GM19452 (cell line): ENCODE measurements around the gene SAXO1.
A peak's percentile ranks its signal among the peaks of the same experiment; 100 is the strongest.
"Not testable (repeated sequence)": the region's sequence is repeated elsewhere in the genome, so short reads cannot be mapped to it uniquely, and the experiment has no call there.

Experiments
- ATAC-seq: cut with Tn5 transposase; IDR thresholded peaks from one replicate; pipeline ENCODE4 v1.9.1; 2021; ENCODE audit not compliant: unreplicated experiment

Gene SAXO1, protein sequence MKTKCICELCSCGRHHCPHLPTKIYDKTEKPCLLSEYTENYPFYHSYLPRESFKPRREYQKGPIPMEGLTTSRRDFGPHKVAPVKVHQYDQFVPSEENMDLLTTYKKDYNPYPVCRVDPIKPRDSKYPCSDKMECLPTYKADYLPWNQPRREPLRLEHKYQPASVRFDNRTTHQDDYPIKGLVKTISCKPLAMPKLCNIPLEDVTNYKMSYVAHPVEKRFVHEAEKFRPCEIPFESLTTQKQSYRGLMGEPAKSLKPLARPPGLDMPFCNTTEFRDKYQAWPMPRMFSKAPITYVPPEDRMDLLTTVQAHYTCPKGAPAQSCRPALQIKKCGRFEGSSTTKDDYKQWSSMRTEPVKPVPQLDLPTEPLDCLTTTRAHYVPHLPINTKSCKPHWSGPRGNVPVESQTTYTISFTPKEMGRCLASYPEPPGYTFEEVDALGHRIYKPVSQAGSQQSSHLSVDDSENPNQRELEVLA

DNA sequence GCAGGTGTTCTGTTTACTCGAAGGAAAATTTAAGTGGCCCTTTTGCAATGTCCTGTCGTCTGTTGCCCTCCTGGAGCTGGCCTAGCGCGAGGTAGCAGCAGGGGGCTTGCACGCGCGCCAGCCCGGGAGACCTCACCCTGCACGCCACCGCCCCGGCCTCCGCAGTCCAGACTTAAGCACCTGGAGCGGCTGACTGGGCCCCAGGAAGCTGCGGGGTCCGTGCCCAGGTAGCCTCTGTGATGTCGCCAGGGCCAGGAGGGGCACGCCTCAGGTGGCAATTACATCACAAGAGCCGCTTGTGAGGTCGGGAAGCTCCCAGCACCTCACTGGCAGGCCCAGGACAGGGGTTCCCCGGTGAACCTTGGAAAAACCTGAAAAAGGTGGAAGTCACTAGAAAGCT, at the start of gene SAXO1:
Gene SAXO1, minus strand, starts transcription at position 195 of the 400 bp plus-strand sequence. CDS start 301 bp downstream, outside the sequence.
- no peak for ATAC-seq

DNA sequence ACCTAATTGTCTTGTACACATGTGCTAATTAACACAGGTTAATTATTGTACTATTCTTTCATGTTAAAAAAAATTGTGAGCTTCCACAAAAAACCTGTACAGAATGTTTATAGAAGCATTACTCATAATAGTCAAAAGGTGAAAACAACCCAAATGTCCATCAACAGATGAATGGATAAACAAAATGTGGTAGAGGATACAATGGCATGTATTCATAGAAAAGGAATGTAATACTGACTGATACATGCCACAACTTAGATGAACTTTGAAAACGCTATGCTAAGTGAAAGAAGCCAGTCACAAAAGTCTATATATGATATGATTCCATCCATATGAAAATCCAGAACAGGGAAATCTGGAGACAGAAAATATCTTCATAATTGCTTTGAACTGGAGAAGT, 41.8 kb upstream of the SAXO1 start:
- no peak for ATAC-seq

DNA sequence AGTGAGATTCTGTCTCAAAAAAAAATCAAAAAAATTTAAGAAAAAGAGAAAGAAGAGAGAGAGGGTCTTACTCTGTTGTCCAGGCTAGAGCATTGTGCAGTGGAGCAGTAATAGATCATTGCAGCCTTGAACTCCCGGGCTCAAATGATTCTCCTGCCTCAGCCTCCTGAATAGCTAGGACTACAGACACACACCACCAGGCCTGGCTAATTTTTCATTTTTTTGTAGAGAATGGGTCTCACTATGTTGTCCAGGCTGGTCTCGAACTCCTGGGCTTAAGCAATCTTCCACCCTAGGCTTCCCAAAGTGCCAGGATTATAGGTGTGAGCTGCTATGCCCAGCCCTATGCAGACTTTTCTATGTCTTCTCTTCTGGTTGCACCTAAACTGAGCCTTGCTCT, 41.2 kb upstream of the SAXO1 start:
- ATAC-seq = no peak

DNA sequence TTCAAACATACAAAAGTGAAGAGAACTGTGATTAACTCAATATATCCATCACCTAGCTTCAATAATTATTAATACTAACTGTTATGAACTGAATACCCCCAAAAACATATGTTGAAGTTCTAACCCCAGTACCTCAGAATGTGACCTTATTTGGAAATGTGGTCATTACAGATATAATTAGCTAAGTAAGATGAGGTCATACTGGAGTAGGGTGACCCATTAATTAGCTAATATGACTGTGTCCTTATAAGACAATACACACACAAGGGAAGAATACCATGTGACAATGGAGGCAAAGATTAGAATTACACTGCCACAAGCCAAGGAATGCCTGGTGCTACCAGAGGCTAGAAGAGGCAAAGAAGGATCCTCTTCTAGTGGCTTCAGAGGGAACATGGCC, 24.0 kb upstream of the SAXO1 start:
- no peak for ATAC-seq

DNA sequence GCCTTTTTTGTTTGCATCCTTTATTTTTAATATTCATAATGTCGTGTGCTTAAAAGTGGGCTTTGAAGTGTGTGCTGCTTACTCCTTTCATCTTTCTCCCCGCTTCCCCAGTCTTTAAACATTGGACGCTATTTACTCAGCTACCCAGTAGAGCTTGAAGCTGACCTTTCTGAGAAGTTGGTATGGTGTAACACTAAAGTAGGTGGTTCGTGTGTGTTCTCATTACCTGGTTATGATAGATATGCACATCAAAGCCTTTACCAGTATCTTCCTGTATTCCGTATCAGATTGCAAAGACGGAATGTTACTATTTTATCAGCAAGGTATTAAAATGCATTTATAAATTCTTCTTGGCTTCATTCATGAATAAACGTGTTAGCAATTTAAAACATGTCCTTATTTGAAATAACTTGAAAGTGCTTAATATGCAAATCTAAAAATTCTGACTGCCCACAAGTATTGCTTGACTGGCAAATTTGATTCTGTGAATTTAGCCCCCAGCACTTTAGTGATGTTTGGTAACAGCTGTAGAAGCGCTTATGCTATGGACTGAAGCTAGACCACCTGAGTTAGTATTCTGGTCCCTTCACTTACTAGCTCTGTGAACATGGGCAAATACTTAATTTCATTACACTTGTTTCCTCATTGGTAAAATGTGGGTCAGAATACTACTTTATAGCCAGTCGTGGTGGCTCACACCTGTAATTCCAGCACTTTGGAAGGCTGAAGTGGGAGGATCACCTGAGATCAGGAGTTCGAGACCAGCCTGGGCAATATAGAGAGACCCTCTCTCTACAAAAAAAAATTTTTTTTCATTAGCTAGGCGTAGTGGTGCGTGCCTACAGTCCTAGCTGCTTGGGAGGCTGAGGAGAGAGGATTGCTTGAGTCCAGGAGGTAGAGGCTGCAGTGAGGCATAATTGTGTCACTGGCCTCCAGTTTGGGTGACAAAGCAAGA, 17.9 kb upstream of the SAXO1 start:
- no peak for ATAC-seq

DNA sequence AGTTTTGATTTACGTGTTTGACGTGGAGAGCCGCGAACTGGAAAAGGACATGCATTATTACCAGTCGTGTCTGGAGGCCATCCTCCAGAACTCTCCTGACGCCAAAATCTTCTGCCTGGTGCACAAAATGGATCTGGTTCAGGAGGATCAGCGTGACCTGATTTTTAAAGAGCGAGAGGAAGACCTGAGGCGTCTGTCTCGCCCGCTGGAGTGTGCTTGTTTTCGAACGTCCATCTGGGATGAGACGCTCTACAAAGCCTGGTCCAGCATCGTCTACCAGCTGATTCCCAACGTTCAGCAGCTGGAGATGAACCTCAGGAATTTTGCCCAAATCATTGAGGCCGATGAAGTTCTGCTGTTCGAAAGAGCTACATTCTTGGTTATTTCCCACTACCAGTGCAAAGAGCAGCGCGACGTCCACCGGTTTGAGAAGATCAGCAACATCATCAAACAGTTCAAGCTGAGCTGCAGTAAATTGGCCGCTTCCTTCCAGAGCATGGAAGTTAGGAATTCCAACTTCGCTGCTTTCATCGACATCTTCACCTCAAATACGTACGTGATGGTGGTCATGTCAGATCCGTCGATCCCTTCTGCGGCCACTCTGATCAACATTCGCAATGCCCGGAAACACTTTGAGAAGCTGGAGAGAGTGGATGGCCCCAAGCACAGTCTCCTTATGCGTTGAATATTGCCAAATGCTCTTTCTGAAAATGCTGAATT, 17.1 kb upstream of the SAXO1 start:
- no peak for ATAC-seq

DNA sequence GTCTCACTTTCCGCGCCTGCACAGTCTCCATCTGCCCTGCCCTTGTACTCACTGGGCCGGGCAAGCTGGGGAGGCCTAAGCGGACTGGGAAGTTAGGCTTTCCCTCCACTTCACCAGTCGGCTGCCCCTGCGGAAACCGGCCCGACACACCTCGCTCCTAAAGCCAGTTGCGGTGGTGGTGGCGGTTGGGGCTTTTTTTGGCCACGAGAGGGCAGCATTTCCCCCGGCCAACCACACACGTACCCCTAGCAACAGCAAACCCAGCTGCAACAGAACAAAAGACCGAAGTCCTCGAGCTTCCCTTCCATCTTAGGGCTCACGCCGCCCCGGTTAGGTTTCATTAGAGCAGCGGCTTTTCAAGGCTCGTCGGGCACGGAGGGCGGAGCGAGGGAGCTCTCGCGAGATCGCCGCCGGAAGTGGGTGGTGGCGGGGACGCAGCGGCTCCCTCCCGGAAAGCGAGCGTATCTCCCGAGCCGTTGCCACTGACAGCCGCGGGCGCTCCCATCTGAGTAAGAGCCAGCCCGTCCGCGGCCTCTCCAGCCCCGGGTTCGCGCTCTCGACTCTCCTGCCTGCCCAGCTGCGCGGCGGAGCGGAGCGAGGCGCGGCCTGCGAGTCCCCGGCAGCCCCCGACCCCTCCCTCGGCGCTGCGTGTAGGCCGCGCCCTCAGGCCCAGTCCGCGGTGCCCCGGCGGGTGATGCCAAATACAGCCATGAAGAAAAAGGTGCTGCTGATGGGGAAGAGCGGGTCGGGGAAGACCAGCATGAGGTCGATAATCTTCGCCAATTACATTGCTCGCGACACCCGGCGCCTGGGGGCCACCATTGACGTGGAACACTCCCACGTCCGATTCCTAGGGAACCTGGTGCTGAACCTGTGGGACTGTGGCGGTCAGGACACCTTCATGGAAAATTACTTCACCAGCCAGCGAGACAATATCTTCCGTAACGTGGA, 16.2 kb upstream of the SAXO1 start, which contains the start of gene RRAGA:
Gene RRAGA, plus strand, starts transcription at position 462 of the 951 bp plus-strand sequence. Its CDS starts 233 bp downstream, at position 695.
- peak; percentile 90 for ATAC-seq

DNA sequence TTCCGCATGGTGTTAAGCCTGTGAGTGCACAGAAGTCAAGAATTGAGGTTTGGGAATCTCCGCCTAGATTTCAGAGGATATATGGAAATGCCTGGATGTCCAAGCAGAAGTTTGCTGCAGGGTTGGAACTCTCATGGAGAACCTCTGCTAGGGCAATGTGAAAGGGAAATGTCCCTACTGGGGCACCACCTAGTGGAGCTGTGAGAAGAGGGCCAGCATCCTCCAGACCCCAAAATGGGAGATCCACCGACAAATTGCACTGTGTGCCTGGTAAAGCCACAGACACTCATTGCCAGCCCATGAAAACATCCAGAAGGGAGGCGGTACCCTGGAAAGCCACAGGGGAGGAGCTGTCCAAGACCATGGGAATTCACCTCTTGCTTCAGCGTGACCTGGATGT, 3.6 kb upstream of the SAXO1 start:
- ATAC-seq = no peak

DNA sequence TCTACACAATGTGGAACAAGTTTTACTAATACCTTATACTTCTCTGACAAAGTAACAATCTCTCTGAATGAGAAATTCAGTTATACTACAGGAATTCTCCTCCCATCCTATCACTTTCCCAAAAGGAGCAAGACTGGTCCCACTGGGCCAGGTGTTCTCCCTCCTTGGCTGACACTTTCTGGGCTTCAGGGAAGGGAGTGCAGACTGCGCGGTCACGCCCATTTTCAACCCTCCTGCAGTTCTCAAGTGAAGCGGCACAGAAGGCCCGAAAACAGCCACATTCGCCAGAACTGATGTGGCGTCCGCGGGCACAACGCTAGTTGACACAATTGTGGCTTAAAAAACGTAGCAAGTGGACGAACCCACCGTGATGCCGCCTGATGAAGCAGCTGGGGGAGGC, 603 bp downstream of the SAXO1 start:
- no peak for ATAC-seq

DNA sequence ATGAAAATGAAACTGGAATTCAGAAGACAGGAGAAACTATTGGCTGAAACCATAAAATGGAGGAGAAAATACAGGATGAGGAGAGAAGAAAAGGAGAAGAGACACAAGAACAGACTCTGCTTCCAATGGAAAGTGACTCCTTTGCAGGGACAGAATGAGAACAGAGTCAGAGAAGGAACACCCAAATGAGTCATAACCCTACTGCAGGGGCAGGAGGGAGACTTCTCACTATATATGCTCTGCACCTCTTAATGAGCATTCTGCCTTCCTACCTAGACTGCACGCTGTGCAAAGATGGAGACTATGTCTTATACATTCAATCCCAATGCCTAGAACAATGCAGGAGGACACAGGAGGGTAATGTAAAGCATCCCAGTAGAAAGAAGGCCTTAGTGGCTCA, 2.1 kb downstream of the SAXO1 start:
- ATAC-seq = peak; percentile 49

DNA sequence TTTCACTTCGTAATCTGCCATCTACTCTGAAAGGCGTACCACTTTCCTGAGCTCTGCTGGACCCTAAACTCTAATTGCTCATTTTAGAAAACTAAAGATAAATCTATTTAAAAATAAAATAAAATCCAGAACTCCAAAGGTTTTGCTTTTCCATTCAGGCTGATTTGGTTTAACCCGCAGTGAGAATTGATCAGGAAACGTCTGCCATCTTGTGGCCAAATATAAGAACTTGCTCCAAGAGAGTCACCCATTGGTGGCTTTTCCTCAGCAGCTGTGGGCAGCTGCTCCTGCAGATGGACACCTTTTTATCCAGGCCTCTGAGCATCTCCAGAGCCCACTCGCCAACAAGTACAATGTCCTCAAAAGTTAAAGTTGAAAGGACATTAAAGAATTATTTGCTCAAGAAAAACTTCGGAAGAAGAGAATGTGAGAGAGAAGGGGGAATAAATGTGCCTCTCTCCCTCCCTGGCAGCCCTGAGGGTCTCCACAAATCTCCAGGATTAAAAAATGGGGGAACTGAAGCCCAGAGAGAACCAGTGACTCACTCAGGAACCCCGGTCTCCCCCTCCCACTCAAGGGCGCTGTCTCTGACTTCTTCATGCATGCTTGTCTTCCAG, 4.1 kb downstream of the SAXO1 start:
- ATAC-seq = peak; percentile 65

DNA sequence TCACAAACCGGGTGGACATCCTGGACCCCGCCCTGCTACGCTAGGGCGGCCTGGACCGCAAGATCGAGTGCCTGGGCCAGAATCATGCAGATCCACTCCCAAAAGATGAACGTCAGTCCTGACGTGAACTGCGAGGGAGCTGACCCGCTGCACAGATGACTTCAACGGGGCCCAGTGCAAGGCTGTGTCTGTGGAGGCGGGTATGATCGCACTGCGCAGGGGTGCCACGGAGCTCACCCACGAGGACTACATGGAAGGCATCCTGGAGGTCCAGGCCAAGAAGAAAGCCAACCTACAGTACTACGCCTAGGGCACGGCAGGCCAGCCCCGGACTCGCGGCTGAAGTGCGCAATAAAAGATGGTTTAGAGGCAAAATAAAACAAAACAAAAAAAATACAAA, 5.2 kb downstream of the SAXO1 start:
- no peak for ATAC-seq

DNA sequence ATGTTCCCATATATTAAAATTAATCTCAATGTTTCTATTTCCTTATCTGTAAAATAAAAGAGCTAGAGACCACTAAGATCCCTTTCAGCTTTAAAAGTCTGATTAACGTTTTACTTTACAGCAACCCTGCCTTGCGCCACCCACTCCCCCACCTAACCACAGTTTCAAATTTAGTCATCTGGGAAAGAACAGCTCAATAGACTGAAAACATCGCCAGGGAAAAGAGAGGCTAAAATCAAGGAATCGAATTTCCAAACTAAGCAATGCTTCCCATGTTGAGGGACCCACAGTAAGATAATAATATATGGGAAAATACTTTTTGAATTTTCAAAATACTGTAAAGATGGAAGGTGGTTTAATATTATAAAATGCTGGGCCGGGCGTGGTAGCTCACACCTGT, 6.6 kb downstream of the SAXO1 start:
- no peak for ATAC-seq

DNA sequence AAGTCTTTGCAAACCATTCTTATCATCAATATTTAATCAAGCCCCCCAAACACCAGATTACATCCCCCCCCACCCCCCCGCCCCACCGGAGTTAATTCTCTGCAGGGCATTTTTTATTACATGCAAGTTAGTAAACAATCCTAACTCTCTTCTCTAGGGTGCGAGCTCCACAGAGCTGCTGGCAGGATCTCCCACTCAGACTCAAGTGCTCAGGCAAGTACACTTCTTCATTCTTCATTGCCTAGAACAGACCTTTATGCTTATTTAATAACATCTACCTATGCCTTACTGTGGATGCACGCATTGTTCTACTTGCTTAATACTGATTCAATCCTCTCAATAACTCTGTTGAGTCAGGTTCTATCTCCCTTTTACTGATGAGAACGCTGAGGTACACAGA, 9.9 kb downstream of the SAXO1 start:
- ATAC-seq = no peak

DNA sequence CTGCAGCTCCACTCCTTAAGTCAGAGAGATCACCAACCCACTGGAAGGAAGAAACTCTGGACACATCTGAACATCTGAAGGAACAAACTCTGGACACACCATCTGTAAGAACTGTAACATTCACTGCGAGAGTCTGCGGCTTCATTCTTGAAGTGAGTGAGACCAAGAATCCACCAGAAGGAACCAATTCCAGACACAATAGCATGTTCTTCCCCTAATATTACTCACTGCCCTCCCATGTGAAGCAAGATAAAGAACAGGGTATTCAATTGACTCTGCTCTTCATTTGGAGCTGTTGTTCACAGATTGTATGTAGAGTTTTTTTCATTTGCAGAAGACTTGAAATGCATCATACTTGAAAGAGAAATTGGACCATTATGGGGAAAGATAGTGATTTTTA, 10.8 kb downstream of the SAXO1 start:
- ATAC-seq = no peak

DNA sequence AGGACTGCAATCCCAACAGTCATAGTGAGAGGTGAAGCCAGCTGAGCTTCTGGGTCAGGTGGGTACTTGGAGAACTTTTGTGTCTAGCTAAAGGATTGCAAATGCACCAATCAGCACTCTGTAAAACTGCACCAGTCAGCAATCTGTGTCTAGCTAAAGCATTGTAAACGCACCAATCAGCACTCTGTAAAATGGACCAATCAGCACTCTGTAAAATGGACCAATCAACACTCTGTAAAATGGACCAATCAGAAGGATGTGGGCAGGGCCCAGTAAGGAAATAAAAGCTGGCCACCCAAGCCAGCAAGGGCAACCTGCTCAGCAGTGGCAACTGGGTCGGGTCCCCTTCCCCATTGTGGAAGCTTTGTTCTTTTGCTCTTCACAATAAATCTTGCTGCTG, 11.4 kb downstream of the SAXO1 start:
- ATAC-seq = not testable (repeated sequence)

DNA sequence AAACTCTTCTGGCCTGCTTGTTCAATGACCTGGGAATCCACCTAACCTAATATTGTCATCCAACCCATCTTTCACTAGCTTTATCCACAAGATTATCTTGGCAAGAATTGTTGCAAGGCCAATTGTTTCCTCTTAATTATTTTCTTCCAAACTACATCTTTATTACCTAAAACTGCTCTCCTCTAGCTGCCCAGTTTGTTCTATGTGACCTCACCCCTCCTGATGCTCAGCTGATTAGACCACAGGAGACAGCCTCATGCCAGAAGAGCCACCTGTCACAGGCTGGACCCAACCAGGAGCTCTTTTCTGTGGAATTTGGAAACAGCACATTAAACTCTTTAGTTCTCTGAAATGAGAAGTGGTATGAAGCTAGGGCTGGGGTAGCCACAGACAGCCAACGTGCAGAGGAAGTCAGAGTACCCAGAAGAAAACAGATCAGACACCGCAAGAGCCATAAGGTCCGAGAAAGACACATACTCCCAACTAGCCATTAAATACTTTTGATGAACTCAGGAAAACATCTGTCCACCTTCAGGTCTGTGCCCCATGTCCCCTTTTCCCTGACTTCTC, 12.0 kb downstream of the SAXO1 start:
- no peak for ATAC-seq

DNA sequence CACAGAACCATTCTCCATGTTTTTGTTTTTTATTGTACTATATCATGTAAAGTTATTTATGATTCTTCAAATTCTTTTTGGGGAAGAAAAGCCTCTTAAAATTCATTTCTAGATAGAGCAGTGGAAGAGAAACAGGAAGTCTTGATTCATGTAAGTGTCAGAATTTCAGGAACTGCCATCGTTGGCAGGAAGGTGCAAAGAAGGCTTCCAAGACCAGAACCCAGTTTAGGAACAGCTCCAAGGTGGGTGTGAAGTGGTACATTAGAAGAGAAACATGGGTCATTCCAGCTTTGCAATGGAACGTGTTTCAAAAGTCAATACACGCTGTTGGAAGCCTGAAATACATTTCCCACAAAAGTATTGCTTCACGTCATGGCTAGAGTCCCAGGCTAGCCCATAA, 14.8 kb downstream of the SAXO1 start:
- ATAC-seq = no peak

DNA sequence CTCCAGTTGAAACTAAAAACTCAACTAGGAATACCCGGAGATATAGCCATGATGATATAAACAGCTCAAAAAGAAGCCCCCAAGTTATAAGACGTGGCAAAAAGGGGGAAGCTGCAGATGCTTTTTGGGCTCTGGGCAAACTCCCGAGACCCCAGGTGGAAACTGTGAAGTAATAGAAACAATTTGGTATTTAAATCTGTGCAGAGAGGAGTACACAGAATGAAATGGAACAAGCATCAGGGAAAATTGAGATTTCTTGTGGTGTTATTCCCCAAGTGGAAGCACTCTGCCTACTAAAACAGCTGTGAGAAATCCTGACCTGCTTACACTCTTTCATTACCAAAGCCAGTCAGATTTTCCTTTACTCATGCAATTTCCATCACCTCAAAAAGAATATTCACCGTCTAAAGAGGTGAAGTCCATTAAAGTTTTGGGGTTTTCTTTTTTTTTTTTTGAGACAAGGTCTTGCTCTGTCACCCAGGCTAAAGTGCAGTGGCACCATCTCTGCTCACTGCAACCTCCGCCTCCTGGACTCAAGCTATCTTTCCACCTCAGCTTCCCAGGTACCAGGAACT, 23.5 kb downstream of the SAXO1 start:
- no peak for ATAC-seq
